Measurements from ENCODE around the gene CACNA1C. TPM values are rescaled to one million over a fixed set of nuclear protein-coding genes. Genes with fewer than 3 reads are reported as not detected.

The CACNA1C gene
- total and polyA plus RNA-seq, 2 donors from 2014 or later = 1.6 to 17.4 TPM

GRCh38 chr12:2140858-2141519 is 88.2 kb downstream of the CACNA1C start:
- no peak for TF ChIP-seq CTCF (IDR thresholded peaks at IDR 0.05; ENCODE audit: borderline replicate concordance, extremely low read depth, insufficient read depth)
- no peaks in the 10 kb centered on the region for H3K9me3 ChIP-seq (ENCODE audit: control insufficient read depth in 2 of 3, insufficient read depth in 1 of 3, low read length in 3 of 3)
- H3K4me1 ChIP-seq (ENCODE audit: control insufficient read depth in 2 of 3, insufficient read depth in 2 of 3, low read depth in 1 of 3, low read length in 3 of 3) = peaks cover 0 to 2% (median 0%) of the 10 kb centered on the region in 3 donors
- no peak for FAIRE-seq
- H3K36me3 ChIP-seq (ENCODE audit: control insufficient read depth in 2 of 3, insufficient read depth in 3 of 3, low read length in 3 of 3) = no peaks in the 10 kb centered on the region
- intact Hi-C loops (cut with DNase I) = no loop called here
- no peak overlapping the region for H3K27ac ChIP-seq (ENCODE audit: low read depth in 2 of 2, low read length in 2 of 2)
- no peak for DNase-seq
- no peak overlapping the region for H3K4me3 ChIP-seq (ENCODE audit: low read length in 3 of 3)
- no peaks in the 10 kb centered on the region for H3K27me3 ChIP-seq (ENCODE audit: control insufficient read depth, insufficient read depth, low read length)
- H3K9ac ChIP-seq (ENCODE audit: low read length in 3 of 3) = no peak overlapping the region

- Histone ChIP-seq H3K9ac (ENCODE audit: low read length in 3 of 3) (no peak overlapping the region), H3K36me3 (ENCODE audit: control insufficient read depth in 2 of 3, insufficient read depth in 3 of 3, low read length in 3 of 3) (no peaks in the 10 kb centered on the region), H3K27me3 (ENCODE audit: control insufficient read depth, insufficient read depth, low read length) (no peaks in the 10 kb centered on the region), H3K4me1 (ENCODE audit: control insufficient read depth in 2 of 3, insufficient read depth in 2 of 3, low read depth in 1 of 3, low read length in 3 of 3) (peaks cover 0 to 2% (median 0%) of the 10 kb centered on the region in 3 donors), H3K9me3 (ENCODE audit: control insufficient read depth in 2 of 3, insufficient read depth in 1 of 3, low read length in 3 of 3) (no peaks in the 10 kb centered on the region), H3K4me3 (ENCODE audit: low read length in 3 of 3) (no peak overlapping the region), H3K27ac (ENCODE audit: low read depth in 2 of 2, low read length in 2 of 2) (no peak overlapping the region)
- FAIRE-seq (no peak), DNase-seq (no peak)
- TF ChIP-seq CTCF (IDR thresholded peaks at IDR 0.05; ENCODE audit: borderline replicate concordance, extremely low read depth, insufficient read depth) = no peak
- intact Hi-C loops (cut with DNase I) = no loop called here
Measured at GRCh38 chr12:2142068-2142467, 89.3 kb downstream of the CACNA1C start.

- H3K36me3 ChIP-seq (ENCODE audit: control insufficient read depth in 2 of 3, insufficient read depth in 3 of 3, low read length in 3 of 3) = no peaks in the 10 kb centered on the region
- intact Hi-C loops (cut with DNase I) = no loop called here
- H3K27me3 ChIP-seq (ENCODE audit: control insufficient read depth, insufficient read depth, low read length) = no peaks in the 10 kb centered on the region
- TF ChIP-seq CTCF (IDR thresholded peaks at IDR 0.05; ENCODE audit: borderline replicate concordance, extremely low read depth, insufficient read depth) = no peak
- H3K9me3 ChIP-seq (ENCODE audit: control insufficient read depth in 2 of 3, insufficient read depth in 1 of 3, low read length in 3 of 3) = no peaks in the 10 kb centered on the region
- FAIRE-seq (no peak), DNase-seq (no peak)
- no peak overlapping the region for H3K27ac ChIP-seq (ENCODE audit: low read depth in 2 of 2, low read length in 2 of 2)
- no peaks in the 10 kb centered on the region for H3K4me1 ChIP-seq (ENCODE audit: control insufficient read depth in 2 of 3, insufficient read depth in 2 of 3, low read depth in 1 of 3, low read length in 3 of 3)
- H3K4me3 ChIP-seq (ENCODE audit: low read length in 3 of 3) = no peak overlapping the region
- no peak overlapping the region for H3K9ac ChIP-seq (ENCODE audit: low read length in 3 of 3)
Measured at GRCh38 chr12:2144951-2145350, 92.2 kb downstream of the CACNA1C start.
